Hepatic stellate cell (primary cell): ENCODE measurements around the gene PLEKHG3.
A peak's percentile ranks its signal among the peaks of the same experiment; 100 is the strongest.

Experiments
- DNase-seq: peaks from one replicate; pipeline ENCODE4 v3.0.0; 2011; ENCODE audit warnings: low spot score

PLEKHG3 gene

DNA sequence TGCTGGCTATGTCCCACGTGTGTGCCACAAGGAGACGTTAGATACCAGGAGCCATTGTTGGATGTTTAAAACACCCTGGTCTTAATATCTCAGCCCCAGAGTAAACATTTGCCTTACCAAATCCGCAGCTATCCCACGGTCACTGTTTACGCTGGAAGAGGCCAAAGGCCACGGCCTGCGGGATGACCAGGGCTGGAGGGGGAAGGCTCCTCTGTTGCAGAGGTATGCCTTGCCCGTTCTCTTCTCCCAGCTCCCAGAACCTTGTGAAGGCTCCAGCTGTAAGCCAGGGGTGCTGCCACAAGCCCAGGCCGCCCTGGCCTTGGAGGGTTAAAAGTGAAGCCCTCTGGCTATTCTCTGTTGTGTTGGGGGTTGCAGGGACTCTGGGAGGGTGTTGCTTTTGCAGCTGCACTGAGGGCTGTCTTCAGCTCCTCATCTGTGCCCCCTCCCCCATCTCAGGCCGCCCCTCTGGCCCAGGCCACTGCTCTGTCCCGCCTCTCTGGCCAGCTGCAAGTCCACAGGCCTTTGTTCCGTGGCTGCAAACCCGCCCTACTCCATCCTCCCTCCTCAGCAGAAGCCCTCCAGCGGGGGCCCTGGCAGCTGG, 2.5 kb downstream of the PLEKHG3 start:
- no peak for DNase-seq

DNA sequence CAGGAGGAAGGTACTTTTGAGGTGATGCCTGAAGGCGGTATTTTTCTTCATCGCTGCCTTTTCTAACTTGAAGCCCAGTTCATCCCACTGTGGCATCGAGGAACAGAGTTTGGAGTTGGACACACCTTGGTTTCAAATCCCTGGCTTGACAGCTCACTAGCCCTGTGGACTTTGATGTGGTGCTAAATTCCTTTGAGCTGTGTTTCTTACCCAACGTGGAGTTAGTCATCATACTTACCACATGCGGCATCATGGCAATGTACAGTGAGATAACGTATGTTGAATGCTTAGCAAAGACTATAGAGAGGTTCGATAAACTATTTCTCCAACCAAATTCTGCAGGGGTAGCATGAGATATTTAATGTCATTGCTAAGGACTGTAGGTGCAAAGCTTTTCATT, 3.4 kb downstream of the PLEKHG3 start:
- peak; percentile 58 for DNase-seq

DNA sequence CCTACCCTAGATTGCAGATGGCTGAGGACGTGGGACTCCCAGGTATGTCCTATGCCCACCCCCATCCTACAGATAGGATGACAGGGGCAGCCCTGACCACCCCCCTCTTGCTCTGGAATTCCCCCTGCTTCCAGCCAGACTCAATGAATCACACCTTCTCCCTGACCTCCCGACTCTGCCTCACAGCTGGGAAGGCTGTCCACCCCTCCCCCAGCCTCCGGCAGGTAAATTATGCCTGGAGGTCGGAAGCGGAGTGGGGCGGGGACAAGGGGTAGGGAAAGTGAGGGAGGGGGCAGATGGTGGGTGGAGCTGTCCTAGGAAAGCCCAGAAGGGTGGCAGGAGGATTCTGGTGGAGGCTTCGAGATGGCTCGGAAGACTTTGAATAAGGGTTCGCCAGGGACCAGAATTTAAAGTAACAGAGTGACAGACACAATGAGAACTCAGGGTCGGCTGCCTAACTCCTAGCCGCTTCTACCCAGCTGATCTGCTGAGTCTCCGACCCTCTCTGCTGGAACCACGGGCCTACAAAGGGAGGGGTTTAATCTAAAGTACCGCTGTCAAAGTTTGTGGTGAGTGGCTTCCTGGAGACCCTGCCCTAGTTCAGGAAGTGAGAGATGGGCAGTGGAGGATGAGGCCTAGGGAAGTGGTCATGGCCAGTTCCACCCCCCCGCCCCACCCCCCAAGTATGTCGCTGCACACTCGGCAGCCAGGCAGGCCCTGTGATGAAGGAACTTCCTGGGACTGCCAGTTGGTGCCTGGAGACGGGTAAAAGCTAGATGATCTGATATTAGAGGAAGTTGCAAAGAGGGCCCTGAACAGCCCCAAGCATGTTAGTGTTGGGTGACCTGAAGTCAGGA, 4.2 kb downstream of the PLEKHG3 start:
- no peak for DNase-seq

DNA sequence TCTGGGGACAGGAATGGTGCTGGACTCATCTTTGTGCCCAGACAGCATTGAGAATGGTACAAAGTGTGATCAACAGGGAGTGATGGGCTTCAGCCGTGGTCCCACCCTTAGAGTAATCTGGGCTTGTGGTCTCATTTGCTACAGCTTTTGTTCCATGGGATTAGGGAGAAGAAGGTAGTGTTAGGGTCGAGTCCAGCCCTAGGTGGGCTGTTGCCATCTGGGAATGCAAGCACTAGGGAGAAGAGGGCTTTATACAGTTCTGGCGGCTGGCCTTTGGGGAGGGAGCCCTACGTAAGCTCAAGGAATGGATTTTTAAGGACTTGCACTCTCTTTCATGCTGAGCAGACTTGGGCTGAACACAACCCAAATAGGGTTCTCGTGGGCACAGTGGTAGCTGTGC, 4.9 kb downstream of the PLEKHG3 start:
- no peak for DNase-seq

DNA sequence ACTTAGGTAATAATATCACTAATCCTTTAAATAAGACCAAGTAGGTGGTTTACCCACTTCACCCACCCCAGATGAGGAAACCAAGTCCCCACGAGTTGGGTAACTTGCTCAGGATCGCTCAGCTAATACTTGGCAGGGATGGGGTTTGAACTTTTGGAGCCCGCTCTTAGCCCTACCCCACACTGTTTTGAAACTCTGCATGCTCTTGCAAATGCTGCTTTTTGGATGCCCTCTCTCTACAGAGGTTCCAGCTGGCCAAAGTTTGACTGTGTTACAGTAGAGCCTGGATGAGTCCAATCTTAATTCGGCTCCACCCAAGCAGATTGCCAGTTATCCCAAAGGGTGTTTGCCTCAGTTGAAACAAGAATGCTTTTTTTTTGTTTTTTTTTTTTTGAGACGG, 6.8 kb downstream of the PLEKHG3 start:
- DNase-seq: no peak

DNA sequence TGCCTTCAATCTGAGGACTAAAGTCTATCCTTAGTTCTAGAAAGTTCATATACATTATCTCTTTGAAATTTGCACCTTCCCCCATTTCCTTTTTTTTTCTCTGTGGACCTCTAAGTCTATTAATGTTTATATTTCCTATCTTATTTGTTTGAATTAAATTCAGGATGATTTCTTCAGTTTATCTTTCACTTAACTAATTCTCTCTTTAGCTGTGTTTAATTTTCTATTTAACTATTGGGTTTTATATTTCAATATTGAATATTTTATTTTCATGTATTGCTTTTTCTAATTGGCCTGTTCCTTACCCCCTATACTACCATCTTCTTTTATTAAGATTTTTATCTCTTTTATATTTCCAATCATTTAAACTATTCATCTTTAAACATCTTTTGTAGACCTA, 9.5 kb downstream of the PLEKHG3 start:
- DNase-seq: no peak

DNA sequence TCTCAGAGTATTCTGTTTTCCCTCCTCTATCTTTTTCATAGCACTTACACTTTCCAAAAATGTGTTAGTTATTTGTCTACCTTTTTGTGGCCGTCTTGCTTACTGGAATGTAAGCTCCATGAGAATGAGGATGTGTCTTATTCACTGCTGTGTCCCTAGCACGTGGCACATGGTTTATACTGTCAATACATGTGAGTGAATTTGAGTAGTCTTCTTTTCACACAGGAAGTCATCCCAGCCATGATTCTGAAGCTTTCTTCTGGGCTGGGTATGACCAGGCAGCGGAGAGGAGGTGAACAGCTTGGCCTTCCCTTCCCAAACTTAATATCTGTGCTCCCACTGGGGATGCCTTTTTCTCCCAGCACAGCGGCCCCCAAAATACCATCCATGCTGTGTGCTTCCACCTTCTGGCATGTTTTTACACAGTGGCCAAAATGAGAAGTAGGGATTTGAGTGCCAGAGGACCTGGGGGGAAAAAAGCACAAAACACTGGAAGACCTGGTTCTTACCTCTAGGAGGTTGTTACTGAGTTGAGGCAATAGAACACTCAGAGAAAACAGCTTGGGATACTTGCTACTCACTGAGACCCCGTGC, 10.3 kb downstream of the PLEKHG3 start:
- DNase-seq: no peak

DNA sequence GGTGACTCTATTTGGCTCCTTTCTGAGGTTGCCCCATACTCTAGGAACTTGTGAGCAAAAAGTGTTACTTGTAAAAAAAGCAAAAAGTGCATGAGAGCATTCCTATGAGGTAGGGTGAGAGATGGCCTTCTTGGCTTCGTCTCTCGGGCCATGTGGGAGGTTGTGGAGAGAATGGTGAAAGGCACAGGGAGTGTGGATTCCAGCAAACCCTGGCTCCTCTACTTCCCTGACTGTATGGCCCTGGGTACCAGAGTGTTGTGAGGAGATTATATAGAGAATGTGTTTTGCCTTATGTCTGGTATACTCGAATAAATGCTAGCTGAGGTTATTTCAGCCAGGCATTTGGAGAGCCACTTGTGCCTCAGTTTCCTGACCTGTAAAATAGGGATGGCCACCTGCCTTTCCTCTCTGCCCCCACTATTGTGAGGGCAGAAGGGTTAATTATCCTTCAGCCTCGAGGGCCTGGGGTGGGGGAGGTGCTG, 11.0 kb downstream of the PLEKHG3 start:
- DNase-seq: no peak

DNA sequence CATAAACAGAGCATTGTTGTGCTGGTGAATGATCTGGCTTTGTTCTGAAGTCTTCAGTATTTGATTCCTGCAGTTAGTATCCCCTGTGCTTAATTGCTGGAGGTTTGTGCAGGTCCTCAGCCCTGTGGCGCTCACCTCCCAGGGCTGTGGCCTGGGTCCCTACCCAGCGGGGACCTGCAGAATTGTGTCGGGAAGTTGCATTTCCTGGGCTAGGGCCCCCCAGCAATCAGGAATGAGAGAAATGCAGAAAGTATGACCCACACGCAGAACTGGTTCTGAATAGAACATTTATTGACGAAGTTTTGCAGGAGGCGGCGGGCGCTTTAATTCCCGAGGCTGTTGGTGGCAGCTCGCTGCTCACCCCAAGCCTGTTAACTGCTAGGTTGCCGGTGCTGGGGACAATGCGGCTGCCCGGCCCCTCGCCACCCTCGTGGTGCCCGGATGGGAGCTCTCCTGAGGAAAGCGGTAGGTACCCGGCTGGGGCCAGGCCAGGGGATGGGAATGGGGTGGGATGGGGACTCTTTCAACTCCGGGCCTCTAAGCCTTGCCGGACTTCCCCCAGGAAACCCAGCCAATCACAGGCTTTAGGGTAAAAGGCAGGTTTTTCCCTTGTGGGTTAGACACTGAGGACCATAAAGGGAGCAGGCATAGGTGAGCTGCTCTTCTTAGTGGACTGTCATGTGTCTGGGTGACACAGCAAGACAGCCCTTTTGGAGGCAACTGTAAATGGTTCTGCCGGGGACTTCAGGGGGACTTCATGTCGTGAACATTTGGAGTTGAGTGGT, 11.6 kb downstream of the PLEKHG3 start:
- DNase-seq: no peak

DNA sequence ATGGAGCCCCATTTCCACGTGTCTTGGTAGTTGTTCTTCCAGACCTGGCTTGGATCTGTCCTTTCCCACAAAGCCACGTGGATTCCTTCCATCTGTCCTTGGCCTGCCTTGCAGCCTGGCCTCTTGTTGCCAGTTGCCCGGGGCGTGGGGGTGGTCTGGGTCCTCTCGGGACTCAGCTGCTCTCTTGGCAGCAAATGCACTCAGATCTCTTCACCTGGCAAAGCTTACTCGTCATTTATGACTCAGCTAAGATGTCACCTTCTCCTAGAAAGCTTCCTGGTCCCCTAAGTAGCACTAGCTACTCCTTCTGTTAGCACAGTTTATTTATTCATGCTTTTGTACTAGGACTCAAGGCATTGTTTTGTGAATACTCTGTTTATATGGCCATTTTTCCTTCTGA, 13.6 kb downstream of the PLEKHG3 start:
- no peak for DNase-seq

DNA sequence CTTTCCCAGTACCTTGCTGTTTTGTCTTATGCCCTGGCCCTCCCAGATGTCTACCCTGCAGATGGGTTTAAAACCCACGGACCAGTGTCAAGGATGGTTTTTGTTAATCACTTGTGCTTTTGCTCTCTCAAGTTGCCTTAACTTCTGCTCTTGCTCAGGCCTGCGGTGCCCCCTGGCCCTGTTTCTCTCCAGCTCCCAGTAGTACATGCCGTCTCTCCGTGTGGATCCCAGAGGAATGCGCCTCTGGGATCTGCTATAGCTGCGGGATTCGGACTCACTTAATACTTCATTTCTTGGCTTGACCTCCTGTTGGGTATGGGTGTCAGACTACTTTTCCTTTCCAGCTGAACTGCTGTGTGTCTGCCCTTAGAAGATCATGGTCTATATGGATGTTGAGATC, 14.5 kb downstream of the PLEKHG3 start:
- DNase-seq: no peak

DNA sequence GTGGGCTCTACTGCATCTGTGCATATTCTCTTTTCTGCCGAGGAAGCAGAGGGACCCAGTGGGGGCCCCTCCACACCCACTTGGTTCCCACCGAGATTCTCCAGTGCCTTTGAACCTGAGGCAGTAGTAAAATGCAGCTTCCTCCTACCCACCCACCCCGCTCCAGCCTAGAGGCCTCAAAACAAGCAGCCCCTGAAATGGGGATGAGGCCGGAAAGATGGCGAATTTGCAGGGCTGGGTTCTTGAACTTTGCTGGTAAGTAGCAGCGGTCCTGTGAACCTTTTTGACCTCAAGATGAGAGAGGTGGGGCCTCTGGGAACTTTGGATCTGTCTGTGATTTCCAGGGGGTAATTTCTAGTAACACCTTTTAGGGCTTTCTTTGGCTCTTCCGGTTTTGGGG, 15.4 kb downstream of the PLEKHG3 start:
- DNase-seq: no peak

DNA sequence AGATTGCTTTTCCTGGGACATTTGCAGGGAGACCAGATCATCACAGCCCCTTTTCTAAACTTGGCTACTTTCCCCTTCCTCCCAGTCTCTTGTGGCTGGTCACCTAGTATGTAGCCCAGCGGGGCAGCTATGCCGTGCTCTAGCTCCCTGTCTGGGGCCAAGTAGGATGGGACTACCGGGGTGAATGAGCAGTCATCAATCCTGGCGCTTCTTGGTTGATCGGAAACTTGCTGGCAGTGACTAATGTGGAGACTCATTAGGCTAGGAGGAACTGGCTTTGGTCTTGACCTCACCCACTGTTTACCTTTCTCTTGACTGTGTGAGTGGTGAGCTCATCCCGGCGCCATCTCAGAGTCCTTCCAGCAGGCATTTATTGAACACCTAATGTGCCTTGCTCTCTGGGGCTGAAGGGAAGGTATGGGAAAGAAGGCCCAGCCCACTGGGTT, 15.9 kb downstream of the PLEKHG3 start:
- peak; percentile 76 for DNase-seq

DNA sequence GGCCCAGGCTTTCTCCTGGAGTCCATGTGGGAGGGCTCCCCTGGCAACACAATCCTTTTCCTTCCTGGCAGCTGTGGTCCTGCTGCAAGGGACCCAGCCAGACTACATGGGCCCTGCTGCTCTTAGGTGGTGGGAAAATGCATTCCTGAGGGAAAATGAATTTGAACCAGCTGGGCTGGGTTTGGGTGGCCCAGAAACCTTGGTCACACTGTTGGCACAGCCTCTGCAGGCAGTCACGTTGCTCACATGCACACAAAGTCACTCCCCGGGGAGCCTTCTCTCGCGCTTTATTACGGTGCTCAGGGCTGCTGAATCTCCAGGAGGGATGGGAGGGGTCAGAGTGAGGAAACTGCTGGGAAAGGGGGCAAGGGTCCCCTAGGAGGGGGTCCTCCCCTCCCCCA, 17.2 kb downstream of the PLEKHG3 start:
- DNase-seq: peak; percentile 74

DNA sequence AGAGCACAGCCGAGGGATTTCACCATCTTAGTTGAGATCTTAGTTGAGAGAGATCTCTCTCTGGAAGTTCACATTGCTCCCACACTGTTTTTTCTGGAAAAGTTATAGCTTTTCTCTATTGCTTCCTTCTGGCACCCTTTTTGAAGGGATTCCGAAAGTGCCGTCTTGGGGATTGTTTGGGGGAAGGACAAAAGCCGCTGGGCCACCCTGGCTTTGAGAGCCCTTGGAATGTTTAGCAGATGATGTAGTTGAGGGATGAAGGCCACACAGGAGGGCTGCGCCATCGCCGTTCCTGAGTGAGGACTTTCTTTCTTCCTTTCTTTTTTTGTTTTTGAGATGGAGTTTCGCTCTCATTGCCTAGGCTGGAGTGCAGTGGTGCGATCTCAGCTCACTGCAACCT, 17.7 kb downstream of the PLEKHG3 start:
- DNase-seq: no peak

DNA sequence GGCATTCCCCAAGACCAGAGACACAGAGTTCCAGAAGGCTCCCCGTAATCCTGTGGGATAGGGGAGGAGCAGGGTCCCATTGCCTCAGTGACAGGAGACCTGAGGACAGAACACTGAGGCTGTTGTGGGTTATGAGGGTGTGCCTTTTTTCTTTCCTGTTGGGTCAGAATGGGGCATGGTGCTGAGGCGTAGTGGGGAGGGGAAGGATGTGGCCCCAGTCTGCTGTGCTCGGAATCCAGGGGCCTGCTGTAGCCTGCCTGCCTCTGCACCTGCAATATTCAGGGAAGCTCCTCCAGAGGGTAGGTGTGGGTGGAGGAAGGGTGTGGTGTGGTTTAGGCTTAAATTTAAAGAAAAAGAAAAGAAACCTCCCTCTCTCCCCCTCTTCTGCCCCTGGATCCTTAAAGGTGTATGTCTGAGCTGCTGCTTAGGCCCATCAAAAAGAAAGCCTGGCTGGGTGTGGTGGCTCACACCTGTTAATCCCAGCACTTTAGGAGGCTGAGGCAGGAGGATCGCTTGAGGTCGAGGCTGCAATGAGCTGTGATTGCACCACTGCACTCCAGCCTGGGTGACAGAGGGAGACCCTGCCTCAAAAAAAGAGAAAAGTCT, 18.7 kb downstream of the PLEKHG3 start:
- DNase-seq: no peak

DNA sequence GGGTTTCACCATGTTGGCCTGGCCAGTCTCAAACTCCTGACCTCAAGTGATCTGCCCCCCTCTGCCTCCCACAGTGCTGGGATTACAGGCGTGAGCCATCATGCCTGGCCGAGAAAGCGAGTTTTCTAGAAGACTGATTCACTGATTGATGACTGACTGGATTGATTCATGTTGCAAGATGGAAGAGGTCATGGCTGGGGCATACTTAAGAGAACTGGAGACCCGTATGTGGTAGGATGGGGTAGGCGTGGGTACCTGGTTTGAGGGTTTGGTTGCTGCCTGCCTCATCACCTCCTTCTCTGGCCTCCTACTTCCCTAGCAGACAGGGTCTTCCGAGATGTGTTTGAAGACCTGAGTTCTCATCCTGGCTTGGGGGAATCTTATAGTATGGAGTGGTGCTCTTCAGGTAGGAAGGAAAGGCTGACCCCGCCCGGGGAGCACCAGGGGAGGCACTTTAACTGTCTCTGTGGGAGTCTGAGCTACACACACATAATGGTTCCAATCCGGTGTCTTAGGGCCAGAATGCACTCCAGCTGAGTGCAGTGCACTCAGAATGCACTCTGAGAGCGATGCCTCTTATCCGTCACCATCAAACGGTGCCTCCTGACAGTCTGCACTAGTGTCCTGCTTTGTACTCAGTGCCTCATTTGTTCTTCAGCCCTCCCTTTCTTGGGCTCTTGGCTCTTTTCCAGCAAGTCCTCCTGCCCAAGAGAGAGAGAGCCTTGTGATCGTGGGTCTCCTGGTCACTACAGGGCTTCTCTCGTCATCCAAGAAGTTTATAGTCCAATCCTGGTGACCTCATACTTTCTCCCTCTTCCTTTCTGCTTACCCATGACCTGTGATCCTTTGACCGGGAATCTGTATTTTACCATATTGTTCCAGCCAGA, 19.7 kb downstream of the PLEKHG3 start:
- DNase-seq: no peak

DNA sequence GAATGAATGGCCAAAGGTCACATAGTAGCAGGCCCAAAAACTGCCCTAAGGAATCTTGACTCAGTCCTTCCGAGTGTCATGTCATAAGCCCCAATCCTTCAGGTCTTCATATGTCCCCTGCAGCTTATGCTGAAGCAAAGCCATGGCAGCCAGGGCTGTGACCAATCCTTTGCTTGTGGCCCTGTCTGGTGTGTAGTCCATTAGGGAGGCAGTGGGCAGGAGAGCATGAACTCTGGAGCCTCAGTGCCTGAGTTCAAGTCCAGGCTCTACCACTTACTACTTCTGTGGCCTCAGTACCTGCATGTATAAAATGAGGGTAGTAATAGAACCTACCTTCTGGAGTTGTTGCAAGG, 20.3 kb downstream of the PLEKHG3 start:
- no peak for DNase-seq

DNA sequence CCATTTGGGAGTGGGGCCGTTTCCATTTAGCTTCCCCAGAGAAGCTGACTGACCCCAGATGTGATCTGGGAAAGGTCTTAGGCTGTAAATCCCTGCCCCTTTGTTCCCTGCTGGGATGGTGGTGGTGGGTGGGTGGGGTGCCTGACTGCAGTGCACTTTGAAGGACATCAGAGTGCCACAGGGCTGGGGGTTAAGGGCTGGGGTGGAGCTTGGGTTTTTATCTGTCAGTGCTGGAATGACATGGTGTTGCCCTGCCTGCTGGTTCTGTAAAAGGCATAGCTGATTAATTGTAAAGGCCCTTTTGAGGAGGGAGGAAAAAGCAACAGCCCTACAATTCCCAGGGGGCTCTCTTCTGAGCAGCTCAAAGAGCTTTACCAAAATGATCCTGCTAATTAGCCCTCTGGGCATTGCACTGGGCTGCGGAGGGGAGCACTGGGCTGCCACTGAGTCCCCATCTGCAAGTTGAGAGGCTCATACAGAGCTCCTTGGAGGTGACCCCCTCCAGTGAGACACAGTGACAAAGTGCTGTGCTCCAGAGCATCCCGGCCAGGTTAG, 21.1 kb downstream of the PLEKHG3 start:
- no peak for DNase-seq

DNA sequence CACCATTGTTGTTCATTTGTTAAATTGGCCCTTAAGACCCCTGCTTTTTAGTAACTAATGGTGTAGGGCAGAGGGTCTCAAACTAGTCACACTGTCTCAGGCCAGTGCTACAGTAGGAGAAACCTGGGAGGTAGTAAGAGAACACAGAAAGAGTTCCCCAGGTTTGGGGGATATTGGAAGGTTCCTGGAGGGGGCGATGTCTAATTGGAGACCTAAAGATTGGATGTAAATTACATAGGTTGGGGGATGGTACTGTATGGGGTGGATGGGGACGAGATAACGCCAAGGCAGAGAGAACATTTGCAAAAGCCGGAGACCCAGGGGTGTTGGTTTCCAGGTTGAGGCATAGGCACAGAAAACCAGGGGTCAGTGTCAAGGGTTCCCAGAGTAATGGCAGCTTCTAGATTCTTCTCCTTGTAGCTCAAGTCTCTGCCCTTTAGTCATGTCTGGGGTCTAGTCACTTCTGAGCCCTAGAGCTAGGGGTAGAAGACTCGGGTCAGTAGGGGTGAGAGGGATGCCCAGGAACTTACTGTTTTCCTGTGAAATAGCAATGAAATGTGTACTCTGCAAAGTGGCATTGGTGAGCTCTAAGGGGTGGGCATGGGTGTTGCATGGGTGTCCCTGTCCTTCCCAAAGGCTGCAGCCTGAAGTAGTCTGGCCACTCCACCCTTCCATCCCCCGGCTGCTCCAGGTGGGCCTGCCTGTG, 21.8 kb downstream of the PLEKHG3 start:
- DNase-seq: no peak
